ENCODE results near the gene SEMA3F. TPM values are rescaled to one million over a fixed set of nuclear protein-coding genes. Genes with fewer than 3 reads are reported as not detected.

Gene SEMA3F
- total and polyA plus RNA-seq, 2 donors (not counting 3 experiments of a cell fraction or from before 2014, with no cell fraction given), result 65.8 to 99.1 TPM

DNA sequence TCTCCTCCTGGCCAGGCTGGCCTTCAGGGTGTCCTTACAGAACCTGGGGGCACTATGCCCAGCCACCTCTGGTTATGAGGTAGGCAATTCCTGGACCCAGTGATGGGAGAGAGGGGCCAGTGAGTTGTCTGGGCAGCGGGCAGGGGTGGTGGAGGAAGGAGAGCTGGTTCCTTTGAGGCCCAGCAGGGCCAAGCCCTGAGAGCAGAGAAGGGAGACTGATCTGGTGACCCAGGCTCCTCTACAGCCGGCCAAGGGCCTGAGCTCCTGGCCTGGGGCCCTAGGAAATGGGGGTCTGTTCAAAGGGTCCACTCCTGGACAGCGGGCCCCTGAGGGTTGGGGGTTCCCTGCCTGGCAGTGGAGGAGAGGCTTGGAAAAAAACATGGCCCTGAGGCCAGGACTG is 57.8 kb downstream of the SEMA3F start:
- Histone ChIP-seq H3K36me3 (ENCODE audit: control insufficient read depth in 2 of 2, extremely low read depth in 1 of 2, insufficient read depth in 2 of 2, low read length in 2 of 2) (no peaks in the 10 kb centered on the region), H2AFZ (ENCODE audit: low read depth, low read length) (no peak overlapping the region), H3K27ac (ENCODE audit: insufficient read depth, low read depth, low read length) (no peak overlapping the region), H3K4me2 (ENCODE audit: insufficient read depth, low read length) (no peak overlapping the region), H3K4me1 (ENCODE audit: control insufficient read depth, extremely low read depth, insufficient read depth, low read length) (no peaks in the 10 kb centered on the region), H3K27me3 (ENCODE audit: control insufficient read depth in 2 of 2, insufficient read depth in 2 of 2, low read length in 2 of 2) (no peaks in the 10 kb centered on the region), H3K79me2 (ENCODE audit: control insufficient read depth, insufficient read depth, low read length) (no peaks in the 10 kb centered on the region), H3K4me3 (replicated peaks in 1 of 3; ENCODE audit: insufficient read depth in 1 of 3, low read depth in 1 of 3, low read length in 3 of 3) (no peak overlapping the region), H3K9ac (replicated peaks; ENCODE audit: extremely low read depth, insufficient read depth, low read length) (no peak overlapping the region), H3K9me3 (replicated peaks; ENCODE audit: control insufficient read depth, insufficient read depth, low read length) (no peaks in the 10 kb centered on the region), H3K9me1 (replicated peaks; ENCODE audit: control insufficient read depth, extremely low read depth, insufficient read depth, low read length) (no peaks in the 10 kb centered on the region), H4K20me1 (replicated peaks; ENCODE audit: control insufficient read depth, extremely low read depth, insufficient read depth, low read length) (no peaks in the 10 kb centered on the region)
- intact Hi-C loops (cut with micrococcal nuclease), result no loop called here
- ChIA-PET POLR2A (interaction anchor here (0.6 kb wide), 1 partner anchor 68 kb away, joined by 7 read pairs; no protein-coding TSS in a partner anchor), CTCF (interaction anchor here (5.9 kb wide), 1 partner anchor 18 kb away, joined by 53 read pairs; no protein-coding TSS in a partner anchor)
- DNase-seq (ENCODE audit: low read depth, low spot score) (no peak), FAIRE-seq (no peak)
- BruUV-seq (replicated peaks), result no TSS peak
- TF ChIP-seq MYC (IDR thresholded peaks at IDR 0.05; ENCODE audit: low read depth, low read length), result no peak
- no peak for TF ChIP-seq MAX (IDR thresholded peaks at IDR 0.05; ENCODE audit: insufficient read depth, insufficient read length)
- no peak for TF ChIP-seq JUN (IDR thresholded peaks at IDR 0.05; ENCODE audit: borderline replicate concordance, insufficient read depth, insufficient read length, low read depth)
- TF ChIP-seq POLR2A (IDR thresholded peaks at IDR 0.05; ENCODE audit: low read depth, low read length), result no peak
- TF ChIP-seq FOS (IDR thresholded peaks at IDR 0.05; ENCODE audit: borderline replicate concordance, insufficient read depth, low read length), result no peak
- TF ChIP-seq EZH2 (IDR thresholded peaks at IDR 0.05; ENCODE audit: borderline replicate concordance, low read depth, low read length, severe bottlenecking), result no peak
- TF ChIP-seq GATA2 (IDR thresholded peaks at IDR 0.05; ENCODE audit: insufficient read depth, insufficient read length, low read depth, low read length), result no peak
- no peak for TF ChIP-seq POLR2AphosphoS5 (IDR thresholded peaks at IDR 0.05; ENCODE audit: insufficient read depth, low read depth, low read length)
- no peak for TF ChIP-seq CTCF (IDR thresholded peaks at IDR 0.05; ENCODE audit: extremely low read depth in 1 of 2, insufficient read depth in 1 of 2, low read depth in 1 of 2, low read length in 2 of 2)
- dilution Hi-C loops (cut with MboI; ENCODE audit: extremely low pct_ligation_motif_present, low sequenced_read_pairs), result no loop called here

Data from endothelial cell of umbilical vein (primary cell).